Frontal cortex (tissue), 4 donors: Measurements from ENCODE around the gene U2SURP. TPM values are rescaled to one million over a fixed set of nuclear protein-coding genes. Genes with fewer than 3 reads are reported as not detected.
"Not testable (repeated sequence)": the region's sequence is repeated elsewhere in the genome, so short reads cannot be mapped to it uniquely, and the experiment has no call there.

Experiments used
- DNase-seq, 2 donors: peaks; one replicate each; pipeline ENCODE4 v3.0.0; 2012; ENCODE audit warnings: low spot score in 2 of 2
- FAIRE-seq: peaks from 2 replicates; lab custom pipeline; 2012; peaks lifted over from hg19 to GRCh38; lab: Jason Lieb, UNC
- total RNA-seq: library from RNA; depleted of rRNA; stranded (reverse); fragments of >200 nt; gene quantifications from one replicate; pipeline ENCODE4 v1.2.3, GENCODE V29; 2014
- donor health status: control.
- donor health status: control.
- donor health status: control.

Gene U2SURP
- total RNA-seq, 1 donor from 2014 or later, result 107 TPM

- DNase-seq (no peak), FAIRE-seq (no peak)
These were observed 25.9 kb upstream of the U2SURP start for GRCh38 chr3:142975316-142975995.

- DNase-seq, result peak in 1 of 2 donors; percentile 41
- no peak for FAIRE-seq
These were observed 24.6 kb upstream of the U2SURP start for GRCh38 chr3:142976621-142977398.

- FAIRE-seq (no peak), DNase-seq (no peak)
These were observed 24.0 kb upstream of the U2SURP start for GRCh38 chr3:142977399-142977728.

- DNase-seq, result no peak
- no peak for FAIRE-seq
These were observed 20.3 kb upstream of the U2SURP start for GRCh38 chr3:142981108-142981507.

GRCh38 chr3:142982038-142982773, 19.2 kb upstream of the U2SURP start:
- DNase-seq (no peak), FAIRE-seq (no peak)

GRCh38 chr3:142983318-142983717, 18.1 kb upstream of the U2SURP start:
- no peak for FAIRE-seq

GRCh38 chr3:142984255-142984654, 17.1 kb upstream of the U2SURP start:
- DNase-seq, result no peak
- FAIRE-seq, result no peak

More at GRCh38 chr3:142983318-142983717, 18.1 kb upstream of the U2SURP start:
- no peak for DNase-seq

GRCh38 chr3:142987080-142987700, 14.2 kb upstream of the U2SURP start:
- DNase-seq (peak in 1 of 2 donors; percentile 43), FAIRE-seq (peak; percentile 90)

GRCh38 chr3:142987707-142988106, 13.7 kb upstream of the U2SURP start:
- no peak for FAIRE-seq
- DNase-seq, result no peak

- DNase-seq, FAIRE-seq: not testable (repeated sequence)
These were observed 13.1 kb upstream of the U2SURP start for GRCh38 chr3:142988221-142988620.

- DNase-seq, FAIRE-seq: not testable (repeated sequence)
These were observed 12.5 kb upstream of the U2SURP start for GRCh38 chr3:142988826-142989225.

- FAIRE-seq (no peak), DNase-seq (no peak)
These were observed 10.6 kb upstream of the U2SURP start for GRCh38 chr3:142990721-142991120.

- DNase-seq, result no peak
These were observed 9.0 kb upstream of the U2SURP start for GRCh38 chr3:142992323-142992722.

GRCh38 chr3:142993958-142994442, 7.4 kb upstream of the U2SURP start:
- FAIRE-seq (no peak), DNase-seq (peak; percentile 19 to 68)

More at GRCh38 chr3:142992323-142992722, 9.0 kb upstream of the U2SURP start:
- FAIRE-seq, result no peak

GRCh38 chr3:142997330-142997729, 4.0 kb upstream of the U2SURP start:
- DNase-seq, result no peak
- FAIRE-seq, result no peak

GRCh38 chr3:142998439-142998838, 2.9 kb upstream of the U2SURP start:
- no peak for FAIRE-seq

GRCh38 chr3:142999881-143000280, 1.5 kb upstream of the U2SURP start:
- DNase-seq, result no peak
- no peak for FAIRE-seq

More at GRCh38 chr3:142998439-142998838, 2.9 kb upstream of the U2SURP start:
- DNase-seq, result no peak

GRCh38 chr3:143000528-143000927, 842 bp upstream of the U2SURP start:
- DNase-seq (no peak), FAIRE-seq (no peak)

GRCh38 chr3:143001034-143001368, 369 bp upstream of the U2SURP start:
- DNase-seq, result no peak
- FAIRE-seq, result no peak

- DNase-seq (no peak), FAIRE-seq (no peak)
These were observed 828 bp downstream of the U2SURP start for GRCh38 chr3:143002083-143002712.
